H9 (cell line): Measurements from ENCODE around the gene CFAP141. TPM values are rescaled to one million over a fixed set of nuclear protein-coding genes. Genes with fewer than 3 reads are reported as not detected.

Experiments
- DNase-seq: peaks from one replicate; pipeline ENCODE4 v3.0.0-alpha.2; 2017
- H2AFZ ChIP-seq: one replicate; pipeline ENCODE4 v1.6.1; 2013; ENCODE audit warnings: mild to moderate bottlenecking, low read length, control low read depth, moderate library complexity
- H2AK5ac ChIP-seq: 2 replicates; pipeline ENCODE4 v1.6.1; 2013; ENCODE audit warnings: low read length, control low read depth, mixed read lengths; ENCODE audit not compliant: insufficient read length
- H2BK120ac ChIP-seq: one replicate; pipeline ENCODE4 v1.6.1; 2013; ENCODE audit warnings: low read depth, mild to moderate bottlenecking, low read length, control low read depth, inconsistent platforms; ENCODE audit not compliant: poor library complexity, severe bottlenecking
- H2BK12ac ChIP-seq: 2 replicates; pipeline ENCODE4 v1.6.1; 2013; ENCODE audit warnings: low read length, control low read depth, mixed read lengths, low read depth; ENCODE audit not compliant: insufficient read length
- H2BK15ac ChIP-seq: 2 replicates; pipeline ENCODE4 v1.6.1; 2013; ENCODE audit warnings: low read depth, low read length, control low read depth
- H2BK20ac ChIP-seq: one replicate; pipeline ENCODE4 v1.6.1; 2013; ENCODE audit warnings: low read depth, mild to moderate bottlenecking, low read length, control low read depth, inconsistent platforms; ENCODE audit not compliant: poor library complexity, severe bottlenecking
- H2BK5ac ChIP-seq: 2 replicates; pipeline ENCODE4 v1.6.1; 2013; ENCODE audit warnings: low read length, control low read depth, mixed read lengths; ENCODE audit not compliant: insufficient read length
- H3K14ac ChIP-seq: 2 replicates; pipeline ENCODE4 v1.6.1; 2013; ENCODE audit warnings: low read length, control low read depth; ENCODE audit not compliant: insufficient read depth
- H3K18ac ChIP-seq: 2 replicates; pipeline ENCODE4 v1.6.1; 2013; ENCODE audit warnings: low read depth, mild to moderate bottlenecking, mixed read lengths, low read length, control low read depth; ENCODE audit not compliant: insufficient read length
- H3K23ac ChIP-seq: 2 replicates; pipeline ENCODE4 v1.6.1; 2013; ENCODE audit warnings: low read length, control low read depth, mixed read lengths, low read depth; ENCODE audit not compliant: insufficient read length
- H3K23me2 ChIP-seq: 2 replicates; pipeline ENCODE4 v1.6.1; 2013; ENCODE audit warnings: low read depth, mild to moderate bottlenecking, mixed read lengths, low read length, control low read depth; ENCODE audit not compliant: insufficient read length, poor library complexity, severe bottlenecking
- H3K27ac ChIP-seq: 2 replicates; pipeline ENCODE4 v1.5.1; 2013; ENCODE audit warnings: low read length, control low read depth, mixed read lengths, low read depth; ENCODE audit not compliant: insufficient read length
- H3K27me3 ChIP-seq: 2 replicates; pipeline ENCODE4 v1.6.1; 2013; ENCODE audit warnings: low read length, control low read depth, inconsistent platforms; ENCODE audit not compliant: insufficient read depth
- H3K4ac ChIP-seq: 2 replicates; pipeline ENCODE4 v1.6.1; 2013; ENCODE audit warnings: low read depth, mild to moderate bottlenecking, control low read depth, inconsistent platforms, low read length, moderate library complexity
- H3K4me1 ChIP-seq: 2 replicates; pipeline ENCODE4 v1.6.1; 2013; ENCODE audit warnings: low read length, control low read depth, inconsistent platforms; ENCODE audit not compliant: insufficient read depth
- H3K4me2 ChIP-seq: 2 replicates; pipeline ENCODE4 v1.6.1; 2013; ENCODE audit warnings: low read length, control low read depth, mixed read lengths; ENCODE audit not compliant: insufficient read length, insufficient read depth
- H3K56ac ChIP-seq: 2 replicates; pipeline ENCODE4 v1.6.1; 2013; ENCODE audit warnings: low read depth, mild to moderate bottlenecking, mixed read lengths, low read length, control low read depth; ENCODE audit not compliant: insufficient read length
- H3K79me1 ChIP-seq: 2 replicates; pipeline ENCODE4 v1.6.1; 2013; ENCODE audit warnings: low read depth, mild to moderate bottlenecking, moderate library complexity, low read length, control low read depth, inconsistent platforms; ENCODE audit not compliant: insufficient read depth, poor library complexity, severe bottlenecking
- H3K79me2 ChIP-seq: 2 replicates; pipeline ENCODE4 v1.6.1; 2013; ENCODE audit warnings: low read length, control low read depth, inconsistent platforms; ENCODE audit not compliant: insufficient read depth
- H3K9ac ChIP-seq: 2 replicates; pipeline ENCODE4 v1.6.1; 2013; ENCODE audit warnings: low read length, control low read depth, mixed read lengths; ENCODE audit not compliant: insufficient read length; ENCODE audit errors: extremely low read depth
- H3K9me3 ChIP-seq: one replicate; pipeline ENCODE4 v1.6.1; 2013; ENCODE audit warnings: low read depth, low read length, inconsistent platforms; ENCODE audit not compliant: control insufficient read depth
- H3T11ph ChIP-seq: one replicate; pipeline ENCODE4 v1.6.1; 2013; ENCODE audit warnings: mild to moderate bottlenecking, low read length, control low read depth, inconsistent platforms
- H4K20me1 ChIP-seq: one replicate; pipeline ENCODE4 v1.6.1; 2013; ENCODE audit not compliant: control insufficient read depth, insufficient read length, insufficient read depth
- H4K5ac ChIP-seq: 2 replicates; pipeline ENCODE4 v1.6.1; 2013; ENCODE audit warnings: low read depth, mild to moderate bottlenecking, mixed read lengths, low read length, control low read depth; ENCODE audit not compliant: insufficient read length
- H4K8ac ChIP-seq: replicated peaks from 2 replicates; pipeline ENCODE4 v1.6.1; 2013; ENCODE audit warnings: low read length, control low read depth, mixed read lengths, low read depth; ENCODE audit not compliant: insufficient read length
- H4K91ac ChIP-seq: 2 replicates; pipeline ENCODE4 v1.6.1; 2013; ENCODE audit warnings: low read depth, mild to moderate bottlenecking, moderate library complexity, mixed read lengths, low read length, control low read depth; ENCODE audit not compliant: insufficient read length
- H3K27ac Mint-ChIP-seq, 3 experiments: 2 replicates in 2 of 3; 3 replicates in 1 of 3; pipeline ENCODE4 v1.8.0; 2020 to 2021; ENCODE audit warnings: mixed read lengths in 3 of 3, mild to moderate bottlenecking in 1 of 3, moderate library complexity in 1 of 3
- H3K27me3 Mint-ChIP-seq: 2 replicates; pipeline ENCODE4 v1.8.0; 2021; ENCODE audit warnings: low read depth, mild to moderate bottlenecking, moderate library complexity, mixed read lengths
- H3K36me3 Mint-ChIP-seq, 3 experiments: 2 replicates in 2 of 3; 3 replicates in 1 of 3; pipeline ENCODE4 v1.8.0; 2020 to 2021; ENCODE audit warnings: low read depth in 3 of 3, mixed read lengths in 3 of 3; ENCODE audit not compliant: insufficient read depth in 1 of 3
- H3K4me1 Mint-ChIP-seq, 2 experiments: 2 replicates each; pipeline ENCODE4 v1.8.0; 2020; ENCODE audit warnings: mixed read lengths in 2 of 2
- H3K4me3 Mint-ChIP-seq, 2 experiments: 2 replicates in 1 of 2; 3 replicates in 1 of 2; pipeline ENCODE4 v1.8.0; 2020 to 2021; ENCODE audit warnings: mild to moderate bottlenecking in 2 of 2, mixed read lengths in 2 of 2, moderate library complexity in 1 of 2
- H3K9me3 Mint-ChIP-seq, 2 experiments: 2 replicates in 1 of 2; 3 replicates in 1 of 2; pipeline ENCODE4 v1.8.0; 2020; ENCODE audit warnings: mild to moderate bottlenecking in 2 of 2, mixed read lengths in 2 of 2, moderate library complexity in 1 of 2
- microRNA-seq: library from miRNA; unstranded; fragments of <30 nt; microRNA quantifications from one replicate; pipeline ENCODE4, GENCODE V29; 2020; ENCODE audit warnings: borderline microRNAs expressed
- total RNA-seq: library from RNA; stranded (reverse); gene quantifications from 2 replicates; pipeline ENCODE4 v1.2.1, GENCODE V29; 2021
- TF ChIP-seq, protein P1 (sequence below): fragments of 200-600 bp; sonication (generic); conservative IDR thresholded peaks from 3 replicates; pipeline ENCODE4 v1.8.0; 2021; ENCODE audit warnings: antibody characterized with exemption, mild to moderate bottlenecking

The CFAP141 gene
- total RNA-seq, 1 experiment from 2014 or later, result not detected

DNA sequence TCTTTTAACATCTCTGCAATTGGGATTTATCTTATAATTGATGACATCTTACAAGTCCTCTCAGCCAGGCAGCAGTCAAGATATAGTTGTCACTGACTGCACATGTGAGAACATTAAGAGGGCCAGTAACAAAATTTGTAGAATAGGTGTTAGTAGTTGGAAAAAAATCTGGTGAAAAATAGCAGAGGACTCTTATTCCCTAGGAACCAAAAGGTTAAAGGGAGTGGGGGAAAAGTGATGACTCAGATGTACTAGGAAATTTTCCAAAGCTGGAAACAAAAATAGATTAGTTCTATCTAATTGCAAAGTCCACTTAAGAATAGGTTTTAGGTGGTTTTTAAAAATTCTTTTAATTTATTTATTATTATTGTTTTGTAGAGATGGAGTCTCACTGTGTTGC, 54.8 kb downstream of the CFAP141 start:
- H2AK5ac ChIP-seq, result no peak overlapping the region
- H3K14ac ChIP-seq, result no peak overlapping the region
- TF ChIP-seq, protein P1, sequence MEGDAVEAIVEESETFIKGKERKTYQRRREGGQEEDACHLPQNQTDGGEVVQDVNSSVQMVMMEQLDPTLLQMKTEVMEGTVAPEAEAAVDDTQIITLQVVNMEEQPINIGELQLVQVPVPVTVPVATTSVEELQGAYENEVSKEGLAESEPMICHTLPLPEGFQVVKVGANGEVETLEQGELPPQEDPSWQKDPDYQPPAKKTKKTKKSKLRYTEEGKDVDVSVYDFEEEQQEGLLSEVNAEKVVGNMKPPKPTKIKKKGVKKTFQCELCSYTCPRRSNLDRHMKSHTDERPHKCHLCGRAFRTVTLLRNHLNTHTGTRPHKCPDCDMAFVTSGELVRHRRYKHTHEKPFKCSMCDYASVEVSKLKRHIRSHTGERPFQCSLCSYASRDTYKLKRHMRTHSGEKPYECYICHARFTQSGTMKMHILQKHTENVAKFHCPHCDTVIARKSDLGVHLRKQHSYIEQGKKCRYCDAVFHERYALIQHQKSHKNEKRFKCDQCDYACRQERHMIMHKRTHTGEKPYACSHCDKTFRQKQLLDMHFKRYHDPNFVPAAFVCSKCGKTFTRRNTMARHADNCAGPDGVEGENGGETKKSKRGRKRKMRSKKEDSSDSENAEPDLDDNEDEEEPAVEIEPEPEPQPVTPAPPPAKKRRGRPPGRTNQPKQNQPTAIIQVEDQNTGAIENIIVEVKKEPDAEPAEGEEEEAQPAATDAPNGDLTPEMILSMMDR, result no peak
- peaks cover 9 to 11% of the 10 kb centered on the region in 2 experiments for H3K4me1 Mint-ChIP-seq
- H4K5ac ChIP-seq, result no peak overlapping the region
- H3K9ac ChIP-seq, result no peak overlapping the region
- H3K36me3 Mint-ChIP-seq, result peaks cover 1 to 7% (median 4%) of the 10 kb centered on the region in 3 experiments; a peak in 5 of 7 replicates
- H3K4me3 Mint-ChIP-seq, result no peak overlapping the region
- H3K4me2 ChIP-seq, result no peak overlapping the region
- no peaks in the 10 kb centered on the region for H3K4me1 ChIP-seq
- no peaks in the 10 kb centered on the region for H3K9me3 Mint-ChIP-seq
- H3K56ac ChIP-seq, result no peak overlapping the region
- H2BK15ac ChIP-seq, result no peak overlapping the region
- no peak overlapping the region for H3K18ac ChIP-seq
- no peaks in the 10 kb centered on the region for H3K79me2 ChIP-seq
- no peaks in the 10 kb centered on the region for H3K27me3 ChIP-seq
- no peak overlapping the region for H2BK120ac ChIP-seq
- H4K20me1 ChIP-seq, result no peaks in the 10 kb centered on the region
- no peak overlapping the region for H2AFZ ChIP-seq
- no peak overlapping the region for H3T11ph ChIP-seq
- no peak overlapping the region for H3K23ac ChIP-seq
- H2BK20ac ChIP-seq, result no peak overlapping the region
- no peaks in the 10 kb centered on the region for H3K23me2 ChIP-seq
- H3K79me1 ChIP-seq, result no peaks in the 10 kb centered on the region
- no peak overlapping the region for H3K27ac Mint-ChIP-seq
- H3K27me3 Mint-ChIP-seq, result no peaks in the 10 kb centered on the region
- no peak overlapping the region for H3K27ac ChIP-seq
- no peaks in the 10 kb centered on the region for H3K9me3 ChIP-seq
- H4K91ac ChIP-seq, result no peak overlapping the region
- no peak overlapping the region for H4K8ac ChIP-seq
- no peak overlapping the region for H3K4ac ChIP-seq
- H2BK5ac ChIP-seq, result no peak overlapping the region
- H2BK12ac ChIP-seq, result no peak overlapping the region
- no peak for DNase-seq

Small RNA genes lying within 50 kb of the gene (microRNA-seq; reads per million reads assigned to microRNA genes)
- 1.5 reads per million, percentile 13 among the genes with 10 or more reads in this experiment for gene MIR190B

Other genes with a start within 250 kb of the CFAP141 start
- gene CRTC2, start 247.7 kb downstream of the CFAP141 start, total RNA-seq, result 44.7 and 45.7 TPM in 2 replicates
- gene SLC39A1, start 242.8 kb downstream of the CFAP141 start, total RNA-seq, result 161 and 170 TPM in 2 replicates
- 27.6 and 27.7 TPM in 2 replicates for gene CREB3L4, start 238.4 kb downstream of the CFAP141 start, total RNA-seq
- gene JTB, start 228.7 kb downstream of the CFAP141 start, total RNA-seq, result 85.0 and 85.4 TPM in 2 replicates
- gene RAB13, start 220.0 kb downstream of the CFAP141 start, total RNA-seq, result 122 and 130 TPM in 2 replicates
- 2,196 and 2,321 TPM in 2 replicates for gene RPS27, start 215.6 kb downstream of the CFAP141 start, total RNA-seq
- gene NUP210L, start 51.3 kb downstream of the CFAP141 start, total RNA-seq, result 0.04 TPM in 1 of 2 replicates, not detected in the other
- gene TPM3, start 14.2 kb downstream of the CFAP141 start, total RNA-seq, result 508 and 513 TPM in 2 replicates
- 258 and 265 TPM in 2 replicates for gene UBAP2L, start 14.6 kb upstream of the CFAP141 start, total RNA-seq
- gene HAX1, start 66.3 kb upstream of the CFAP141 start, total RNA-seq, result 79.8 and 80.4 TPM in 2 replicates
- gene AQP10, start 114.8 kb upstream of the CFAP141 start, total RNA-seq, result not detected in 2 replicates
- 37.6 and 38.7 TPM in 2 replicates for gene ATP8B2, start 119.2 kb upstream of the CFAP141 start, total RNA-seq
- 1.7 and 2.8 TPM in 2 replicates for gene IL6R, start 199.0 kb upstream of the CFAP141 start, total RNA-seq